UCSD-AML1 (cell line): Measurements from ENCODE around the gene DNAJC22.
A peak's percentile ranks its signal among the peaks of the same experiment; 100 is the strongest.
"Not testable (repeated sequence)": the region's sequence is repeated elsewhere in the genome, so short reads cannot be mapped to it uniquely, and the experiment has no call there.

Experiments
- DNase-seq: peaks from one replicate; lab custom pipeline; 2025; ENCODE audit not compliant: unreplicated experiment; lab: John Stamatoyannopoulos, UW

The DNAJC22 gene

GRCh38 chr12:49346659-49347310, at the start of gene DNAJC22:
Gene DNAJC22, plus strand, starts transcription at chr12:49346888. Its CDS starts 1,985 bp downstream, at chr12:49348873.
- peak; percentile 46 for DNase-seq

- no peak for DNase-seq
Observed at GRCh38 chr12:49297695-49298060, 49.0 kb upstream of the DNAJC22 start.

GRCh38 chr12:49298160-49298559, 48.5 kb upstream of the DNAJC22 start:
- DNase-seq, result no peak

GRCh38 chr12:49301760-49302159, 44.9 kb upstream of the DNAJC22 start:
- no peak for DNase-seq

GRCh38 chr12:49304161-49304560, 42.5 kb upstream of the DNAJC22 start:
- DNase-seq, result no peak

GRCh38 chr12:49305762-49306510, 40.8 kb upstream of the DNAJC22 start:
- no peak for DNase-seq

GRCh38 chr12:49309386-49309785, 37.3 kb upstream of the DNAJC22 start:
- no peak for DNase-seq

- DNase-seq, result not testable (repeated sequence)
Observed at GRCh38 chr12:49310451-49311000, 36.2 kb upstream of the DNAJC22 start.

- no peak for DNase-seq
Observed at GRCh38 chr12:49314811-49315210, 31.9 kb upstream of the DNAJC22 start.

GRCh38 chr12:49317118-49317517, 29.6 kb upstream of the DNAJC22 start:
- DNase-seq, result not testable (repeated sequence)

- DNase-seq, result not testable (repeated sequence)
Observed at GRCh38 chr12:49320411-49321103, 26.1 kb upstream of the DNAJC22 start.

- DNase-seq, result no peak
Observed at GRCh38 chr12:49322367-49322707, 24.4 kb upstream of the DNAJC22 start.

GRCh38 chr12:49322708-49323523, 23.8 kb upstream of the DNAJC22 start, which contains the start of gene TROAP:
Gene TROAP, plus strand, starts transcription at chr12:49323255. Its CDS starts 354 bp downstream, at chr12:49323609.
- DNase-seq, result peak; percentile 96

GRCh38 chr12:49323524-49324097, 23.1 kb upstream of the DNAJC22 start:
- DNase-seq, result no peak

GRCh38 chr12:49325606-49326005, 21.1 kb upstream of the DNAJC22 start:
- DNase-seq, result no peak

- no peak for DNase-seq
Observed at GRCh38 chr12:49327368-49327767, 19.3 kb upstream of the DNAJC22 start.

GRCh38 chr12:49327887-49328286, 18.8 kb upstream of the DNAJC22 start:
- DNase-seq, result no peak

GRCh38 chr12:49328816-49329215, 17.9 kb upstream of the DNAJC22 start:
- DNase-seq, result no peak

GRCh38 chr12:49330032-49330619, 16.6 kb upstream of the DNAJC22 start:
- no peak for DNase-seq
